HG02943 (cell line): ENCODE results near the gene IFNA8.
"Not testable (repeated sequence)": the region's sequence is repeated elsewhere in the genome, so short reads cannot be mapped to it uniquely, and the experiment has no call there.

ENCODE experiments used
- ATAC-seq: cut with Tn5 transposase; IDR thresholded peaks from one replicate; pipeline ENCODE4 v1.9.1; 2021; ENCODE audit warnings: mild to moderate bottlenecking, low read depth, moderate library complexity; ENCODE audit not compliant: unreplicated experiment

IFNA8 gene

DNA sequence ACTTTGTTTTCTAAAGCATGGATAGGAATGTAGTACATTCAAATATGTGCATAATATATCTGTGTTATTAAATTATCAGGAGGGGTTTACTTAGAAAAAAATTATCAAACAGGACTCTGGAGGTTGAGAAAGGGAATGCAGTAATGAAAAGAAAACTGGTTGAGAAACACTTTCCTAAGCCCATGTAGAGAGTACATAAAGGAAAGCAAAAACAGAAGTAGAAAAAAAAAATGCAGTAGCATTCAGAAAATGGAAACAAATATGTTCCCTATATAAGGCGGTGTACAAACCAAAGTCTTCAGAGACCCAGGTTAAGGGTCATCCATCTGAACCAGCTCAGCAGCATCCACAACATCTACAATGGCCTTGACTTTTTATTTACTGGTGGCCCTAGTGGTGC lies at the start of gene IFNA8:
Gene IFNA8, plus strand, starts transcription at position 301 of the 400 bp plus-strand sequence. Its CDS starts 60 bp downstream, at position 361.
- ATAC-seq = no peak

DNA sequence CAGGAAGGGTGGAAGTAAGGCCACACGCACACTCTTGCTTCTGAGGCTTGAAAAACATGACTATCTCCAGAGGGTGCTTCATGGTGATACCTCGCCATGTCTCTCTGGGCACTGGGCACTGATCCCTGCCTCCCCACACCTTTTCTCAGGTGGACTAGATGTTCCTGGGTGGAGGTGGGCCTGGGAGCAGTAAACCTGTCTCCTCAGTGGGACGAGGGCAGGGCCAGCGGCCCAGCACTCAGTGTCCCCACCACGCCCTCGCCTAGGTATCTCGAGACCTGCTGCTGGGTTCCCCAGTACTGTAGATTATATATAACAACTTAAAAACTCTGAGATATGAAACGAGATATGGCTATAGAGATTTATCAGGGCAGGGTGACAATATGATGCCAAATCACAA lies 46.6 kb upstream of the IFNA8 start:
- ATAC-seq = no peak

DNA sequence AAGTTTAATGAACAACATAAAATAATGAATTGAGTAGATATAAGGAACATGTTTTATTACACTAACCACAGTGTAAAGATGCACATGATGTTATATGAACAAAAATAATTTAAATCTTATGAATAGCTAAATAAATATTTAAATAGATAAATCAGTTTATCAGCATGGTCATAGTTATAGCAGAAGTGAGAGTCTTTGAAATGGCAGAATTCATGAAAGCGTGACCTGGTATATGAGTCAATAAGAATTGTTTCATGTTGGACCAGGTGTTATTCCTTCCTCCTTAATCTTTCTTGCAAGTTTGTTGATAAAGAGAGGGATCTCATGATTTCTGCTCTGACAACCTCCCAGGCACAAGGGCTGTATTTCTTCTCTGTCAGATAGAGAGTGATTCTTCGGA lies 41.7 kb upstream of the IFNA8 start:
- ATAC-seq = not testable (repeated sequence)

DNA sequence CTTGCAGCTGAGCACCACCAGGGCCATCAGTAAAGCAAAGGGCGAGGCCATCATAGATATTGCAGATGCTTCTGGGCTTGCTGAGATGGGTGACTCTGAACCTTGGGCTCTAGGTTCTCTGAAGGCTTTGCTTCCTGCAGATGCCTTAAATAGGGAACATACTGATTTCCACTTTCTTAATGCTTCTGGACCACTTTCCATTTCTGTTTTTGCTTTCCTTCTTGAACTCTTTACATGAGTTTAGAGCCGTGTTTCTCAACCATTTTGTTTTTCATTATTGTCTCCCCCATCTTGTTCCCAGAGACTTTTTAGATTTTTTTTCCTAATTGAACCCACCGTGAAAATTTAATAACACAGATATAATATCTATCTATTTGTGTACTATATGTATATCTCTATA lies 41.0 kb upstream of the IFNA8 start, which contains the start of gene IFNA13:
Gene IFNA13, minus strand, starts transcription at position 101 of the 400 bp plus-strand sequence. Its CDS starts 47 bp downstream, at position 54.
- no peak for ATAC-seq

DNA sequence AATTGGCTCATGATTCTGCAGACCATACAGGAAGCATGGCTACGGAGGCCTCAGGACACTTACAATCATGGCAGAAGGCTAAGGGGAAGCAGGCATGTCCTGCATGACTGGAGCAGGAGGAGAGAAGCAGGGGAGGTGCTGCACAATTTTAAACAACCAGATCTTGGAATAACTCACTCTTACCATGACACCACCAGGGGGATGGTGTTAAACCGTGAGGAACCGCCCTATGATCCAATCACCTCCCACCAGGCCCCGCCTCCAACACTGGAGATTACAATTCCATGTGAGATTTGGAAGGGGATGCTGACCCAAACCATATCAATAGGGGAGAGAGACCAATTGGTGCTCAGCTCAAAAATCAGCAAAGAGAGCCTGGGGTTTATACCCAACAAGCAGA lies 37.5 kb upstream of the IFNA8 start:
- not testable (repeated sequence) for ATAC-seq

DNA sequence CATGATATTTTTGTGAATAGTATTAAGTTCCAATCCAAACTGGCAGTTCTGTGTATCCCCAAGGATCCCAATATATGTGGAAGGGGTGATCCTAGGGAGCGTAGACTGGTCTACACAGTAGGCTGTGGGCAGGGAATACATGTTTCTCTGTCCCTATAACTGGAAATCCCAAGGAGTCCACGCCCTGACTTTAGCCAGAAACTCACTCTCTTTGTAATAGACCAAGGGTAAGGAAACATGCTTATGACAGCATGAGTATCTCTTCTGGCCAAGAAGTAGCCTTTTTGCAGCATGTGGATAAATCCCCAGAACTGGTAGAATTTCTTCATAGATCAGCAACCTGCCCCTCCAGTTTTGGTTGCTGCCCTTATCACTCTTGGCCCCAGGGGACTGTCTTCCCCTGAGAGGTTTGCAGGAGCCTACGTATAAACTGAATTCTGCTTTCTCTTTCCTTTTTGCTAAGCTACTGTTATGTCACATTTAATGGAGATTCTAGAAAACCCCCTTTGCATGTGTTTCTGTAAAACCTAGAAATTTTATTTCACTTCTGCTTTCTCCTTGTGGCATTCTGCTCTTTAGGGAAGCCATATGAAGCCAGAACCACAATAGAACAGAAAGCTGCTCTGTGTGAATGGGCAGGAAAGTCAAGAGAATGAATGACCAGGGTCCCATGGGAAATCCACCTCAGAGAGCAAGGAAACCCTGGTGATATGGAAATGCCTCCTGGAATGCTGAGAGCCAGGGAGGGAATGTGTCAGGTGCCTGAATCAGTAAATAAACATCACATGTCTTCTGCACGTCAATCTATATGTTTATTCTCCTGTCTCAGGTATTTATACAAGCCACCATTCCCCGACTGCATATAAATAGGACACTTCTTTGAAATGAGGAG lies 27.2 kb upstream of the IFNA8 start:
- peak; percentile 98 for ATAC-seq

DNA sequence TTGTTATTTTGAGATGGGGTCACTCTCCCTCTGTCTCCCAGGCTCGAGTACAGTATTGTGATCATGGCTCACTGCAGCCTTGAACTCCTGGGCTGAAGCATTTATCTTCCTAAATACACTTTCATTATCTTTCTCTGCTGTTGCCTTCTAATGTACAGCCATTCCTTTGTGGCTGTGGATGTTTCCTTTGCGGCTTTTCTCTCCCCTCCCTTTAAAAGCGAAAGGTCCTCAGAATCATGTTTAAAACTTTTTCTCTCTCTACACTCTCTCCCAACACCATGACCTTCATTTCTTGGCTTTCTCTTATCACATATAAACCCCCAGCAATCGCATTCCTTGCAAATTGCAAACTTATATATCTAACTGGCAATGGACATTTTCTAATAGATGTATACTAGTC lies 25.3 kb upstream of the IFNA8 start:
- no peak for ATAC-seq

DNA sequence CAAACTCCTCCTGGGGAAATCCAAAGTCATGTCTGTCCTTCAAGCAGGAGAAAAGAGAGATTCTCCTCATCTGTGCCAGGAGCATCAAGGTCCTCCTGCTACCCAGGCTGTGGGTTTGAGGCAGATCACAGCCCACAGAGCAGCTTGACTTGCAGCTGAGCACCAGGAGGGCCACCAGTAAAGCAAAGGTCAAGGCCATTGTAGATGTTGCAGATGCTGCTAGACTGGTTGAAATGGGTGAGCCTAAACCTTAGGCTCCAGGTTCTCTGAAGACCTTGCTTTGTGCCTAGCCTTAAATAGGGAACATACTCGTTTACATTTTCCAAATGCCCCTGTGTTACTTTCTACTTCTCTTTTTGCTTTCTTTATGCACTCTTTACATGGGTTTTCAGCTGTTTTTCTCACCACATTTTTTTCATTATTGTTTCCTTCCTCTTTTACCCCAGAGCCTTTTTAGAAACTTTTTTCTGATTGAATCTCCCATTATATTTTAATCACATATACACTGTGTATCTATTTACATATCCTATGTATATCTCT lies 23.7 kb upstream of the IFNA8 start, which contains the start of gene IFNA2:
Gene IFNA2, minus strand, starts transcription at position 268 of the 540 bp plus-strand sequence. Its CDS starts 69 bp downstream, at position 199.
- no peak for ATAC-seq

DNA sequence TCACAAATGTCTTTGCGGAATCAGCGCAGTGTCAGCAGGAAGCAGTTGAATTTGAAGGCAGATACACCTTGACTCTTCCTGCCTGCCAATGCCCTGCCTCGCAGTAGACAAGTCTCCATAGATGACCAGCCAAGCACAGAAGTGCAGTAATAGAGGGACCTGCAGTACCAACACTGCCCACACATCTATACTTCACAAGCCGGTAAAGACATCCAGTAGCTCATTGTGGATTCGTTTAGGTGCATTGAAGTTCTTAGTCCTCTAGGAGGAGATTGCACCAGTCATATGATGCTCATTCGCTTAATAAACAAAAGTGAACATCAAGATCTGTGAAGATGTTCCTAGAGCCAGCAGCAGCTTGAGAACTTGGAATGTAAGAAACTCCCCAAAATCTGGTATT lies 16.6 kb upstream of the IFNA8 start:
- peak; percentile 69 for ATAC-seq

DNA sequence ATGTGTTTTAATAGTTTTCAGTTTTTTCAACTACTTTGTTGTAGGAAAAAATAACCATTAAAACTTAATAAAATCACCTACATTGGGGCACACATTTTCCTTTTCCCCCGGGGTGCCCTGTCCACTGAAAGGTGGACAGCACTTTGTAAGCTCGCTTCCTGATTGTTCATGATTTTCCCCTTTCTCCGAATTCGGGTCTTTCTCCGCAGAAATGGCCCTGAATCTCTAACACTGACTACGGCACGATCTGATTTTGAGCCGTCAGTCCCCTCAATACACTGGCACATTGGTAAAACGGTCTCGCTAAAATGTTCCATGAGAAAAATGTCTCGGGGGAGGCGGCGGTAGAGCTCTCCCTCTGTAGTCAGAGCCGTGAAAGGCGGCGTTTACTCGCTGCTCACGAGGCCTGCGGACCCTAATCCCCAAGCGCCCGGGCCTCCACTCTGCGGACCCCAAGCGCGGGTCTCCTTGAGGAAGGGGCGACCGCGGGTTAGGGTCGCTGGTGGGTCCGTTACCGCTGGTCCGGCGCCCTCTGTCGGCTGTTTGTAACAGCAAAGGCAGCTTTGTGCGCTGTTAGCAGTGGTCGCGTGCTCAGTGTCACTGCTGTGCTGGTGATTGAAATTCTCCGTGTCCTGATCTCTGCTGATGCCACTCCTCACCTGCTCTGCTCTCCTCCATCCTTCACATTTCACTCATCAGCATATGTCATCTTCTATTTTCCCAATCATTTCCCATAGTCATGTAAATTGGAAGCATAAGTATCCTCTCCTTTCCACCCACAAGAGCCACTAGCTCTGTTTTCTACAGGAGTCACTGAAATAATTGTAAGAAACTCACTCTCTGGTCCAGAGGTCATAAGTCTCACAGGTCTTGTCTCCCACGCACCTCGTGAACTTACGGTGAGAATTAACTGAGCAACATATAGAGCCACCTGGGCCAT lies 12.9 kb upstream of the IFNA8 start:
- ATAC-seq = peak; percentile 69

DNA sequence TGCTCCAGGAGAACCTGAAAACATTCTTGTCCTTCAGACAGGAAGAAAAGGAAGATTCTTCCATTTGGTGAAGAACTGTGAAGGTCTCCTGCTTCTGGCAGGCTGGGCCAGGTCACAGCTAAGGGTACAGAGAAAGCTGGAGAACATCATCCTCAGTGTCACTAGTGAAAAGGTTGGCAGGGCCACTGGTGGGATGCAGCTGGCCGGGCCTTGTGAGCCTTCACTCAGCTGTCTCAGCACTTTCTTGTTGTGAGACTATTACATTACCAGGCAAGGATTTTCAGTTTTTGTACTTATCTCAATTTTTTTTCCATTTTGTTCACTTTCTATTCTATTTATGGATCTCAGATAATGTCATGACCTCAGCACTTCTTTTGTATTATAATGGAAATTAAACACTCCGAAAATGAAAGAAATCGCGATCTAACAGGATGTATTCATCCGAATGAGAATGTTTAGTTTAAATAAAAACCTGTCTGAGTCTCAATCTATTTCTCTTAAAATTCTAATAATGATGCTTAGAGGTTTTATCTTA lies 9.9 kb upstream of the IFNA8 start:
- no peak for ATAC-seq

DNA sequence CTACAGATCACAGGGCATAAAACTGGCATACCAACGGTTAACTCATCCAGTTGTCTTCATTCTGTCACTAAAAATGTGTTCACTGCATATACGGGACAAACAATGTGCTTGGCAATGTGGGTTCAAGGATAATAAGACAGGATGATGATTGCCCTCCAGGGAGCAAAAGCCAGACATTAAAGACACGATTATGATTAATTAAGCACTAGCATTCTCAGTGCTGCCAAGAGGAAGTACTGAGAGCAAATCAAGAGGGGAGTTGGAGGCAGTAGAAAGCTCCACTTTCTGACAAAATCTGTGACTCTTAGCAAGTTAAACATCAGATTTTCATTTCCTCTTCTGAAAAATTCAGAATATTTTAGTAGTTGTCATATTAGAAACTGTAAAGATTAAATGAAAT lies 9.0 kb upstream of the IFNA8 start:
- no peak for ATAC-seq

DNA sequence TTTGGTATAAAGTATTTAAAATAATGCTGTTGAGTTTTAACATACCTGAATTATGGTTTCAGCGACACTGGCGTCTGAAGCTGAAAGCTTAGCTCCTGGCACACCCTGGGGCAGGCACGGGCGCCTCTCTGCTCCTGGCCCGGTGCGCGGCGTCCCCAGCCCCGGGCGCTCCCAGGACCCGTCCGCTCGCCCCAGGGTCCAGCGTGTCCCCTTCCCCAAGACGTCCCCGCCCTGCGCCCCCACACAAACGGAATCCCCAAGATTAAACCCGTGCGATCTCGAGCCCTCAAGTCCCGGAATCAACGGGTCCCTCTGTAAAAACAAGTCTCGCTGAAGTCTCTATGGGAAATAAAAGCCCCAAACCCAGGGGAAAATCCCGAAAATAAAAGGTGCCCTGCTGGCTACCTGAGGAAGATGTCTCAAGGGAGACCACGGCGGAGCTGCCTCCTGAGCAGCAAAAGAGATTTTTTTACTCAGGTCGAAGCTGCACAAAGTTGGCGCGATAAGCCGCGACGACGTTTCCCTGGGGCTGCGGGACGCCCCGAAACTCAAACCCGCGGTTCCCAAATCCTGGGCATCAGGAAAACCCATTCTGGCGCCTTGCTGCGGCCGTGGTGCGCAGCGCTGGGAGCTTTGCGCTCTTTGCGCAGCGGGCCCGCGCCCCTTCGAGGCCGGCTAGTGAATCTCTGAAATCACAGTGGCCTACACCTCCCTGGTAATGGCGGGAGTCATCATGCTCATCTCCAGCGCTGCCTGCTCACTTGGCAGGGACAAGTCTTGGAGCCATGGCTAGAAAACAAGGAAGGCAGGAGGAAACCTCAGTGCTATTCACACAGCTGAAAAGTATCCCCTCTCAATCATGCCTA lies 6.3 kb upstream of the IFNA8 start:
- no peak for ATAC-seq

DNA sequence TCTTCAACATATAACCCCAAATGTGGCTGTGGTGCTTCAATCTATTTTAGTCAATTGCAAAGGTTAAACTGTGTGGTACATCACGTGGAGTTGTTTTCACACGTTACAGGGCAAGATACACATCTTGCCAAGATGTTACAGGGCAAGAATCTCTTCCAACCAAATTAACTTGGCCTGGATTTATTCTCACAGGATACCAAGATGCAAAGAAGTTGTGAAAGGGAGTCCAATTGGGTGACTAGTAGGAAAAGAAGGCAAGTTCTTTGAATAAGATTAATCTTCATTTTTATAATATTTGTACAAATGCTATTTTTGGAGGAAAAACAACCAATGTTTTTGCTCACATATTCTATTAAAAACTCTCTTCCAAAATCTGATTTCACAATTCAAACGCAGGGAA lies 4.8 kb upstream of the IFNA8 start:
- no peak for ATAC-seq

DNA sequence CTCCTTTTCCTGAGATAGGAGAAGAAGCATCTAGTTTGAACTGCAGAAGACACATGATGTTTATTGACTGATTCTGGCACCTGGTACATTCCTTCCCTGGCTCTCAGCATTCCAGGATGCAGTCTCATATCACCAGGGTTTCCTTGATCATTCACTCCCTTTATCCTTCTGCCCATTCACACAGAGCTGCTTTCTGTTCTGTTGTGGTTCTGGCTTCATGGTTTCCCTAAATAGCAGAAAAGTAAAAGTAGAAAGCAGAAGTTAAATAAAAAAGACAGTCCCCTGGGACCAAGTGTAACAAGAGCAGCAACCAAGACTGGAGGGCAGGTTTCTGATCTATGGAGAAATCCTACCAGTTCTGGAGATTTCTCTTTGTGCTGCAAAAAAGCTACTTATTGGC lies 3.2 kb downstream of the IFNA8 start:
- ATAC-seq = no peak

DNA sequence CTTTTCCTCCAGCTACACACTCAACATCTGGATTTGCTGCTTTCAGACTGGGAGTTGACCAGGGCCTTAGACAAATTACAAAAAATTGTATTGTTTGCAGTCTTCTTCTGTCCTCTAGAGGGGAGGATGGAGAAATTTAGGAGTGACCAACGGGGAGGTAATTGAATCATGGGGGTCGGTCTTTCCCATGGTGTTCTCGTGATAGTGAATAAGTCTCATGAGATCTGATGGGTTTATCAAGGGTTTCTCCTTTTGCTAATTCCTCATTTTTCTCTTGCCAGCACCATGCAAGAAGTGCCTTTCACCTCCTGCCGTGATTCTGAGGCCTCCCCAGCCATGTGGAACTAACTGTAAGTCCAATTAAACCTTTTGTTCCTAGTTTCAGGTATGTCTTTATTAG lies 4.2 kb downstream of the IFNA8 start:
- ATAC-seq = no peak

DNA sequence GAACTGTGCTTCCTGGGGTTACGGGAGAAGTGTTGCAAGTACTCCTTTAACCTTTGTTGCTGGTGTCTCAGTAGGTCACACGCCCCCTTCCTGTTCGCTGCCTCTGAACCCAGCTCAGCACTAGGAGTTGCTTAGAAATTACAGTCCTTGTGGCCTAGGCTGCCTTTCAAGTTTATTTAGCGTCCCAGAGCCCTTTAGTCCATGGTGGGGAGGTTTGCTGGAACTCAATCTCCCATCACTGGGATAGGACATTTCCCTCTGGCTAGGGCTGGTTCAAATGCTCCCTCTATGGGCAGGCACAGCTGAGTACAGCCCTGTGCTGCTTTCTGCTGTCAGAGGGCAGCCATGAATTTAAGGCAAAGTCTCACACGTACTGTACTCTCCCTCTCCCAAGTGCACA lies 4.7 kb downstream of the IFNA8 start:
- no peak for ATAC-seq

DNA sequence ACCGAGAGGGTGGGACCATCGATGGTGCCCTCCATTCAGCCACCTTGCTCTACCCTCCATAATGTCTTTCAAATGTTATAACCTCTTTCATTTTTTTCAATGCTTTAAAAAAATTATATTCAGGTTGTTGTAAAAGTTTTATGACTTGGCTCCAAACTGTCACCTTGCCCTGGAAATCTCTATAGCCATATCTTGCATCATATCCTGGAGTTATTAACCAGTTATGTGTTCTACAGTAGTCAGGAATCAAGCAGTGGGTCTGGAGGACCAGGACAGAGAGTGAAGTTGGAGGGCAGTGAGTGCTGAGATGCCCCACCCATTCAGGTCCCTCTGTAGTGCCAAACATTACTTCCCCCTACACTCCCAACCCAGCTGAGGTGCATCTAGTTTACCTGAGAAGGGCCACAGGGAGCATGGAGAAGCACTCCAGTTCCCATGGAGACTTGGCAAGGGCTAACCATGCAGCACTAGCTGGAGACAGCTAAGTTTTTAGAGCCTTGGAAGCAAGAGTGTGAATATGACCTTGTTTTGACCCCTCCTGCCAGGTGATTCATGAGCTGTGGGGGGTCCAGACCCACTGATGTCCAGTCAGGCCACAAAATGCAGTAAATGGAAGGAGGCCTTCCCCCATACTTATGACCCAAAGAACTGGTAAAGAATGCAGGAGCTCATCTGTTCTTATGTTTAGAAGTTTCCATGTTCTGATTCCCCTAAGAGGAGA lies 5.5 kb downstream of the IFNA8 start:
- no peak for ATAC-seq
